GM21423 (cell line): ENCODE measurements around the gene BRICD5.
A peak's percentile ranks its signal among the peaks of the same experiment; 100 is the strongest.
"Not testable (repeated sequence)": the region's sequence is repeated elsewhere in the genome, so short reads cannot be mapped to it uniquely, and the experiment has no call there.

ENCODE experiments used
- ATAC-seq: cut with Tn5 transposase; IDR thresholded peaks from one replicate; pipeline ENCODE4 v1.9.1; 2021; ENCODE audit warnings: mild to moderate bottlenecking, moderate library complexity; ENCODE audit not compliant: unreplicated experiment

The BRICD5 gene

GRCh38 chr16:2223221-2223941 lies 12.7 kb upstream of the BRICD5 start, which contains the start of gene E4F1:
Gene E4F1 (plus strand): TSS chr16:2223591. CDS start chr16:2223614, 23 bp downstream.
- ATAC-seq, result peak; percentile 92

- ATAC-seq, result no peak
Observed at GRCh38 chr16:2216330-2216729, 5.7 kb upstream of the BRICD5 start.

GRCh38 chr16:2214719-2214968 lies 4.0 kb upstream of the BRICD5 start, which contains the start of gene PGP:
Gene PGP (minus strand): TSS chr16:2214840. CDS start chr16:2214777, 63 bp downstream.
- peak; percentile 81 for ATAC-seq

GRCh38 chr16:2213817-2214718 lies 3.4 kb upstream of the BRICD5 start:
- ATAC-seq, result peak; percentile 5

GRCh38 chr16:2212362-2213324 lies 2.0 kb upstream of the BRICD5 start:
- ATAC-seq, result no peak

GRCh38 chr16:2211923-2212347 lies 1.3 kb upstream of the BRICD5 start:
- no peak for ATAC-seq

- no peak for ATAC-seq
Observed at GRCh38 chr16:2210009-2210332, 692 bp downstream of the BRICD5 start.

- ATAC-seq, result no peak
Observed at GRCh38 chr16:2209258-2210008, 1.2 kb downstream of the BRICD5 start.

GRCh38 chr16:2208772-2209171 lies 1.9 kb downstream of the BRICD5 start:
- no peak for ATAC-seq

- no peak for ATAC-seq
Observed at GRCh38 chr16:2208308-2208707, 2.4 kb downstream of the BRICD5 start.

- no peak for ATAC-seq
Observed at GRCh38 chr16:2207872-2208271, 2.8 kb downstream of the BRICD5 start.

GRCh38 chr16:2206780-2207433 lies 3.8 kb downstream of the BRICD5 start:
- no peak for ATAC-seq

GRCh38 chr16:2206420-2206779 lies 4.3 kb downstream of the BRICD5 start:
- ATAC-seq, result no peak

- peak; percentile 8 for ATAC-seq
Observed at GRCh38 chr16:2205967-2206313, 4.7 kb downstream of the BRICD5 start.

- peak; percentile 75 for ATAC-seq
Observed at GRCh38 chr16:2205104-2205966, 5.3 kb downstream of the BRICD5 start, which contains the start of gene MLST8. Gene MLST8 (plus strand): TSS chr16:2205454. CDS start chr16:2206086, 632 bp downstream.

GRCh38 chr16:2204416-2205103 lies 6.1 kb downstream of the BRICD5 start:
- ATAC-seq, result no peak

- not testable (repeated sequence) for ATAC-seq
Observed at GRCh38 chr16:2203119-2203688, 7.5 kb downstream of the BRICD5 start.

GRCh38 chr16:2200313-2200712 lies 10.3 kb downstream of the BRICD5 start:
- no peak for ATAC-seq
